GM21360 (cell line): Measurements from ENCODE around the gene SLC22A1.
"Not testable (repeated sequence)": the region's sequence is repeated elsewhere in the genome, so short reads cannot be mapped to it uniquely, and the experiment has no call there.

Experiments used
- ATAC-seq: cut with Tn5 transposase; IDR thresholded peaks from one replicate; pipeline ENCODE4 v1.9.1; 2021; ENCODE audit warnings: mild to moderate bottlenecking, moderate library complexity; ENCODE audit not compliant: unreplicated experiment

Gene SLC22A1

DNA sequence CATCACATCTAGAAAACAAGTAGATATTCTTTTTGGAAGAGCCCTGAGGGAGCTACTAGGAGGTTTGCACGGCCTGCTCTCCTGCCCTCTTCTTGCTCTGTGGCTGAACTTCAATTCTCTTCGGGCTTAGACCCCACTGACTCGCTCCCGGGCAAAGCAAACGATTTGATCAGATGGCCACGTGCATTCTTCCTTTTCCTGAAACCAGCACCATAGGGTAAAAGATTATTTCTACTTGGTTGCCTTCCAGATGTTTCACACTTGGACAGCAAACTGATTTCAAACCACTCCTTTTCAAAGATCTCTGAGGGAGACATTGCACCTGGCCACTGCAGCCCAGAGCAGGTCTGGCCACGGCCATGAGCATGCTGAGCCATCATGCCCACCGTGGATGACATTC, at the start of gene SLC22A1:
SLC22A1 (plus strand) TSS at position 258 of the 400 bp plus-strand sequence; CDS start at position 379, 121 bp downstream.
- no peak for ATAC-seq

DNA sequence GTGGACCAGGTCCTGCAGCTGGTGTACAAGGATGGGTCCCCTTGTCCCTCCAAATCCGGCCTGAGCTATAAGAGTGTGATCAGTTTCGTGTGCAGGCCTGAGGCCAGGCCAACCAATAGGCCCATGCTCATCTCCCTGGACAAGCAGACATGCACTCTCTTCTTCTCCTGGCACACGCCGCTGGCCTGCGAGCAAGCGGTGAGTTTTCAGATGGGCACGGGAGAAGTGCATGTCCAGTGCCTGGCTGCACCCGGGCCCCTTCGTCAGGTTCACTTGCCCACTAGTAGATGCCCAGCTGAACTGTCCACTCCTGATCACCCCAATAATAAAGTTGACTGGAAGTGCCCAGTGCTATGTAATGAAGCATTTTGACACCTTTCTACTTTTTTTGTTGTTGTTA, 48.3 kb upstream of the SLC22A1 start:
- no peak for ATAC-seq

DNA sequence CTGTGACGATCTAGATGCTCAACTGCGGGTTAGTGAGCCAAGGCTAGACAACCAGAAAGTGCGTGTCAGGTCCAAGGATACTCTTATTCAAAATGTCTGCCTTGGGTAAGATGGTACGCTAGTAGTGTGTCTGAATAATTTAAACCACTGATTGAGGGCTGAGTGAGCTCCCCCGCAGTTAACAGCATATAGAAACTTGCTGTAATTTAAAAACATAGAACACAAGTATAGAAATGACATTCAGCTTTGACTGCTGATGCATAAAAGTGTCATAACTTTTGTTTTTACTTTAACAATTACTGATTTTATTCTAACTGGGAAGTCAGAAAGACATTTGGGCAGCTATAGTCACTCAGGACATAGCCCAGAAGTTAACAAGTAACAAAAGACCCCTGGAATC, 45.6 kb upstream of the SLC22A1 start:
- no peak for ATAC-seq

DNA sequence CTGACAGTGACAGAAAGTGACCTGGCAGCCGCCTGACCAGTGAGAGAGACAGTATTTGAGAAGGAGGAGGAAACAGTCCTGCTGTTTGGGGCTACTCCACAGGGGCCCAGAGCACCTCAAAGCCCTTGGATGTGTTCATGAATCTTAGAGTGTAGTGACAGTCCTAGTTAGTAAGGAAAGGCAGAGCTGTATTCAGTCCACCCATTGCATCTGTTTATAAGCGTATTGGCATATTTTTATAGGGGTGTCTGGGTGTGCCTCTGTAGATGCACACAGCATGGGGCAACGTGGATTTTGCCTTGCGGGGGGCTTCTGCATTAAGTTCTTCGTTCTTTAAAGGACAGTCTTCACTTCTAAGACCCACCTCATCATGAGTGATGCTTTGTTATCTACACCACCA, 44.6 kb upstream of the SLC22A1 start:
- no peak for ATAC-seq

DNA sequence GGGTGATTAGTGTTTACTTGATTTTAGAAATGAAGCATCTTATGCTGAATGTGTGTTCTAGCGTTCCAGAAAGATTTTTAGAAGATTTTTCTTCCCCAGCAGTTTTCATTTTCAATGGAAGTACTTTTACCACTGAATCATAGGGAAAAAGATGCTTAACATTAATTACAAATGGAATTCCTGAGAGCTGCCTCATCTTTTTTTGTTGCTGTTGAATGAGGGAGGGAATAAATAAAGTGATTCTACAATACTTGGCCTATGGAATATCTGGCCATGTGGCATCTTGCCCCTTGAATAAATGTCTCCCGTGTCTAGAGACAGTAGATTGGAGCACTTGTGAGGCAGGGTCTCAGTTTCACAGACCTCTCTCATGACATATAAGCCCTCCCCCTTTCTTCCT, 44.1 kb upstream of the SLC22A1 start:
- ATAC-seq: no peak

DNA sequence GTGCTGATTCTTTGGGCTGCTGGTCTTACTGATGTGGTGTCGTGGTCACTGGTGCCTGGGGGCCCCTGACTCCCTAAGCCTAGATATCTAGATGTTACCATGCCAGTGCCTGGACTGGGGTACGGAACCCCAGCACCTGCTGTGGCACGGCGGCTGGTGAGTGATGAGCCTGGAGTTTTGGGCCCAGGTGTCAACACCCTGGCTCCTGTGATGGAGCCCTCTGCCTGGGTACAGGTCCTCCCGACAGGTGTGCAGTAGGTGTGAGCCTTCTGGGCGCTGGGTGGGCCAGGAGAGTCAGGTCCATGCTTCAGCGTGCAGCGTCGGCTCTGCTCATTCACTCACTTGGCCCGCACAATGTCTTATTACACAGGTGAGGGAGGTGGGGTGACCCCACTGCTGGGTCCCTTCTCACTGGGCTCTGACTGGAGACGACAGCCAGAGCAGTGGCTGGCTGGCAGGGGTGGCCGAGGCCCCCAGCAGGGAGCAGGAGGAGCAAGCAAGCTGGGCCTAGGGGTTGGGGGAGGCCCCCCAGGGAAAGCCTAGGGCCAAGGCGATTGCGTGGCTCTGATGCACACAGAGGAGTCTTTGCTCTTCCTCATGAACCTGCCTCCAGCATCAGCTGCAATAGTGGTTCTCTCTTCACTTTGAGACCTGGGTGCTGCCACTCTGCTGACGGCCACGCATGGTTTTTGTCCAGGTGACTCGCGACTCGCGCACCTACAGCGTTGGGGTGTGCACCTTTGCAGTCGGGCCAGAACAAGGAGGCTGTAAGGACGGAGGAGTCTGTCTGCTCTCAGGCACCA, 42.5 kb upstream of the SLC22A1 start:
- no peak for ATAC-seq

DNA sequence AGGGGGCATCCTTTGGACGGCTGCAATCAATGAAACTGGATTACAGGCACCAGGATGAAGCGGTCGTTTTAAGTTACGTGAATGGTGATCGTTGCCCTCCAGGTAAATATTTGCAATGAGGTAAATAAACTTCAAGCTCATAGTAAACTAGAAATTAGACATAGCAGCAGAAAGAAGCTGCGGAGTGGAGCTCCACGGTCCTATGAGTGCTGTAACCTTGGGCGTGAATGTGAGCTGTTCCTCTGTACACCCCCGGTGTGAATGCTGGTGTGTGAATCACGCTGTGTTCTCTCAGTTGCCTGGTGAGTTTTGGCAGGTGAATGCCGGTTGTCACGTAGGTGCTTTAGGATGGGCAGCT, 42.0 kb upstream of the SLC22A1 start:
- ATAC-seq: no peak

DNA sequence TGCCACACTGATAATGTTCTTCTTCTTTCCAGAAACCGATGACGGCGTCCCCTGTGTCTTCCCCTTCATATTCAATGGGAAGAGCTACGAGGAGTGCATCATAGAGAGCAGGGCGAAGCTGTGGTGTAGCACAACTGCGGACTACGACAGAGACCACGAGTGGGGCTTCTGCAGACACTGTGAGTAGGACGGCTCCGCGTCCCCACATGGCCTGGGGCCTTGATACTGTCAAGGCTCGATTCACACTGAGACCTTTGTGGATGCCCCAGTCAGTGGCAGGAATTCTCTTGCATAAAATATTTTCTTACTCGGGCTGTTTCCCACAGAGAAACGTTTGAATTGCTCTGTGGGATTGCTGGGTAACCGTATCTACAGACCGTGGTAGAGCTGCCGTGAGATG, 41.5 kb upstream of the SLC22A1 start:
- ATAC-seq: no peak

DNA sequence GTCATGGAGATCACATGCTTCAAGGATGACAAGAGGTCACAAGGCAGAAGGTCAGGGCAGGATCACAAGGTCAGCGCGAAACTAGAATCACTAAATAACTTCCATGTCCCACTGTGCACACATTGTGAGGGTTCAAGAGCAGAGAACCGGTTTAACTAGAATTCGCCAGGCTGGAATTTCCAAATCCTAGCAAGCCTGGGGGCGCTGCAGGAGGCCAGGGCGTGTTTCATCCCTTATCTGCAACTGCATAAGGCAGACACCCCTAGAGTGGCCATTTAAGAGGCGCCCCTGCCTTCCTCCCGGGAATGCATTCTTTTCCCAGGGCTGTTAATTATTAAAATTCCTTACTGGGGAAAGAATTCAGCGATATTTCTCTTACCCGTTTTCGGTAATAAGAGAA, 40.2 kb upstream of the SLC22A1 start:
- ATAC-seq: no peak

DNA sequence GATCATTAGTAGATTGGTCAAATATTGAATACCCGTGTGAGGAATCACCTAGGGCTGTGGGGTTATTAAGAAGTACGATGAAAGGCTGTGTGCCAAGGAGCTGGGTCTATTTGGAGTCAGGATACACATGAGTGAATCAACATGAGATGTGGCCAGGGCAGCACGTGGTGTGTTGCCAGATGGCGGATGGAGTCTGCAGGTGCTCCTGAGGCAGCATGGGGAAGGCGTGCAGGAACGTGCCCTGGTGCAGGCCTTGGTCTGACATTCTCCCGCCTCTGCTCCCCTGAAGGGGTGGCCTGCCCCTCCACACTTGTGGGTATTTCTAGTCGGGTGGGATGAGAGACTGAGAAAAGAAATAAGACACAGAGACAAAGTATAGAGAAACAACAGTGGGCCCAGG, 39.0 kb upstream of the SLC22A1 start:
- no peak for ATAC-seq

DNA sequence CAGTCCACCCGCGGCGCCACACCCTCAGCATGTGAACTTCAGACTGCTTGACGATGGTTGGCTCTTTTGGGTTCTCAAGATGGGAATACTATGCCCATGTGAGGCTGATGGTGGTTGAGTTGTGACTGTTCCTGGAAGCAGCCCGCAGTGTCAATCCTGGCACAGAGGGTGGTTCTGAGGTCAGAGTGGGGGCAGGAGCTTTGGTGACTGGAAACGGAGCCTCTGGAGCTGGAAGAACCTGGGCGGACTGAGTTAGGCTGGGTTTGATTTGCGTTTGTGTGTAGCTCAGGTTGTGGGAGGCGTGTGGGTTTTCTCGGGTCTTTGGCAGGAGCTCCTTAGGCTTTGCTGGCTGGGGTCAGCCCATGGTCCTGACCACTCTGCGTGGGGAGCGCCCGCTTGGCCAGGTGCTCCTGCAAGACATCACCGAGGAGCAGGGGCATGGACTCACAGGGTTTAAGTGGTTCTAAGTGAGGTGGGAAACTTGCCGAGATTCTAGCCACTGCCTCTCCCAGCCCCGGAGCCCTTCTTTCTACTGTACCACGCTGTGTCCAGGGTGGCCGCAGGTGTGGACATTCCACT, 37.3 kb upstream of the SLC22A1 start:
- no peak for ATAC-seq

DNA sequence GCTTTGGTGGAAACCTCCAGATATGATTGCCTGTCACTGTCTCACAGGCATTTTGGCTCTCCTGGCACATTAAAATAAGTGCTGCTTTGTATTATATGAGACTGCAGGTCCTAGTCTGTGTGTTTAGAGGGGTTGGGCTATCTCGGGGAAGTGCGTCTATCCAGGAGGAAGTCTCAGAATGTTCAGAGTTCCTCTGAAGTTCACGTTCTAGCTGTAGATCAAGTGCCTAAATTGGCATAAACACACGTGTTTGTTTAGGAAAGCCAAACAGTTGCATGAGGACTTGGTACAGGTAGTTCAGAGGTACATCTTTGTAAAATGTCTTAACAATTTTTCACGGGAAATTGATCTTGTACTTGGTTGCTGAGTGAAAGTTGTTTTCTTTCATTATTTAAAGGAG, 36.4 kb upstream of the SLC22A1 start:
- no peak for ATAC-seq

DNA sequence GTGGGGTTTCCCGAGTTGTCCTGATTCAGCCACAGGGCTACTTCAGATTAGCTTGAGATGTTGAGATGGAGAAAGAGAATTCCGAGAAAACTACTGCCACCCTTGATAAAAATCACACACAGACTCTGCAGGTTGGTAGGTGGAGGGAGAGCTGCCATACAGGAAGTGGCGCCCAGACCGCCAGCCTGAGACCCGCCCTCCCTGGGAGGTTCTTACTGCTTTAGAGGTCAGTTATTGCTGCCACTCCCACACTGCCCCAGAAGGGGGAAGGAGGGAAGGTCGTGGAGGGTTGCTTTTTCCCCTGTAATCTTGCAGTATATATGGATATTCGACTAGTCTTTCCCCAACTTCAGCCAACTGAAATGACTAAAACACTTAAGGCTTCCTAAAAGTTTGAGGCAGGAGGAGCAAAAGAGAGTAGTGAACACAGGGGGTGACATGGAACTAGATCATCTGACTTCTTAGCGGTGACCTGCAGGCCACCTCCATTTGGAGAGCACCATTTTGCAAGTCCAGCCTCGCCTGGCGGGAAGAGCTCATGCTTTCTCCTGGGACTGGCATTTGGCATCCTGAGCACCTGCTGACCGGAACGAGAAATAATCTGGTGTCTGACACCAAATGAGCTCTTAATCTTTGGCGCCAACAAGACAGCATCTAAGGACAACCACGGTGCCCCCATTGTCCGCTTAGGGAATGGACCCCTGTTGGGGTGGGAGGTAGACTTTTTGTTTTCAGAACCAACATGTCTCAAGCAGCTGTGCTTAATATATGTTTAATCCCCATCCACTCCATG, 35.7 kb upstream of the SLC22A1 start:
- ATAC-seq: no peak

DNA sequence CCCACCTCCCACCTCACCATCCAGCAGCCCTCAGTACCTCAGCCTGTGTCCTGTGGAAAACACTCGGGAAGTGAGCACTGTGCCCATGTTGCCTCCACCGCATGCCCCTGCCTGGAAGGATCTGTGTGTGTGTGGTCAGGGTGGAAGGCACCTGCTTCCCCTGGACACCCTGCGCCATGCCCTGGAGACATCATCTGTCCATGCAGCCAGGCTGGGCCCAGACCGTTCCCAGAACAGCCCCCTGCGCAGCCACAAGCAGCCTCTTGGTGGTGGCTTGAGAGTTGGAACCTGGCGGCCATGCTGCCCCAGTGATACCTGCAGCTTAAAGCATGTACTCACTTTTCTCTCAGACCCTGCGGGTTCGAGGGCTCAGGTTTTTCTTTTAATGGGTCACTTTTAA, 34.9 kb upstream of the SLC22A1 start:
- ATAC-seq: no peak

DNA sequence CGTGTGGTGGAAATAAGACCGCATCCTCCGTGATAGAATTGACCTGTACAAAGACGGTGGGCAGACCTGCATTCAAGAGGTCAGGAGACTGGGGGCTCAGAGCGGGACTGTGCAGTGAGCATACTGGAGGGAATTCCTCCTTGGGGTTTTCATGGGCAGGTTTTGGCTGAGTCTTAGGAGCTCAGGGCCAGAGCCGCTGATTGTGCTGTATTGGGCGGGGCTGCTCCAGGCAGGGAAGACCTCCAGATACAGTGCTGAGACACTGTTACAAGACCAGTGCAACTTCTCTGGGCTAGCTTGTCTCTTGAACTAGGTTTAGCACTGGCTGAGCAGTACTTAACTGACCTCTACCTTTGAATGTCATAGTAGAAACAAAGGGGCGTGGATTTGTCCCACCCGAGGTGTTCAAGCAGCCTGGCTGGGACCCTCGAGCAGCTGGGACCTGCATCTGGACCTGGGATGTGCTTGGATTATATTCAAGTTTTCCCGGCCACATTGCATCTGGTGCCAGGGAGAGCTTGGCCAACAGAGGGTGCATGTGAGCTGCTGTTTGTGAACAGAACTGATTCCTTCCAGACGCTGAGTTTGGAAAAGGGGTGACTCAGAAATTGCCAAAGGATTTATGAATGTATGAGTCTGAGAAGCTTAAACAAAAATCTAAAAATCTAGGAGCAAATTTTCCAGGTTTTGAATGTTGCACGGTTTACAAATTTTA, 33.4 kb upstream of the SLC22A1 start:
- ATAC-seq: no peak

DNA sequence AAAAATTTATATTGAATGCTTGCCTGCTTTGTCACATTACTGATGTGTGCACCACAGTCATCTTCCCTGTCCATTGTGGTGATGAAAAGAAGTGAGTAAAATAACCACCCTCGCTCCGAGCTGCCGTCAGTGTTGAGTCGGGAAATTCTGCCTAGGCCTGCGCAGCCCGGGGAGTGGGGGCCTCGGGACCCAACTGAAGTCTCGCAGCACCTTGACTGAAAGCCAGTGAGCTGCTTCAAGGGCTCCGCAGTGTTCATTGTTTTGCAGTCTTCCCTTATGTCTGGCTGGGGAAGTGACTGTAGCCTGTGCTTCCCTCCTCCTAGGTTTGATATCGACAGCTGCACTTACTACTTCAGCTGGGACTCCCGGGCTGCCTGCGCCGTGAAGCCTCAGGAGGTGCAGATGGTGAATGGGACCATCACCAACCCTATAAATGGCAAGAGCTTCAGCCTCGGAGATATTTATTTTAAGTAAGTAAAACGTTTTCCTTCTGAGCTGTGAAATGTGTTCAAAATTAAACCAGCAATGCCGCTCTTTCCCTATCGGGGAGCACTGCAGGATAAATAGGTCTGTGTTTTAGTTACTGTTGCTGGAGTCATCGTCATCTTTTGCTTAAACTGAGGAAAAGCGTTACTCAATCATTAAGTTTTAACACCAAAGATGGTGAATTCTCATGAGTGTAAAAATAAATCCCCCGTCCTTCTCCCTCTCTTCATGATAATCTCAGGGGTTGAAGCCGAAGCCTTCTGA, 32.7 kb upstream of the SLC22A1 start:
- ATAC-seq: no peak

DNA sequence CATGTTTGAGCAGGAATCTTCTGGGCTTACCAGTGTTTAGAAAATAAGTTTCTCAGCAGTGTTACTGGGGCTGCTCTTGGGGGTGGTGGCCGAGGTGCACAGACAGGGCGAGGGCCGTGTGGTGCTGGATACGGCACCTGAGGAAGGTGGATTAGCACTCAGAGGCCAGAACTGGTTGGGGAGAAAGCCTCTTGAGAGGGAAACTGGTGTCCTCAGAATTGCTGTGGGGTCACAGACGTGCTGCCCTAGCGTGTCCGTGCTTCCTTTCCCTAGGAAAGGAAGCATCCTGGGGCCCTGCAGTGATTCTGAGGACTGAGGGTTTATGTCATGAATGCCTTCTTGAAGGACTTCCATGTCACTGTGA, 32.1 kb upstream of the SLC22A1 start:
- no peak for ATAC-seq

DNA sequence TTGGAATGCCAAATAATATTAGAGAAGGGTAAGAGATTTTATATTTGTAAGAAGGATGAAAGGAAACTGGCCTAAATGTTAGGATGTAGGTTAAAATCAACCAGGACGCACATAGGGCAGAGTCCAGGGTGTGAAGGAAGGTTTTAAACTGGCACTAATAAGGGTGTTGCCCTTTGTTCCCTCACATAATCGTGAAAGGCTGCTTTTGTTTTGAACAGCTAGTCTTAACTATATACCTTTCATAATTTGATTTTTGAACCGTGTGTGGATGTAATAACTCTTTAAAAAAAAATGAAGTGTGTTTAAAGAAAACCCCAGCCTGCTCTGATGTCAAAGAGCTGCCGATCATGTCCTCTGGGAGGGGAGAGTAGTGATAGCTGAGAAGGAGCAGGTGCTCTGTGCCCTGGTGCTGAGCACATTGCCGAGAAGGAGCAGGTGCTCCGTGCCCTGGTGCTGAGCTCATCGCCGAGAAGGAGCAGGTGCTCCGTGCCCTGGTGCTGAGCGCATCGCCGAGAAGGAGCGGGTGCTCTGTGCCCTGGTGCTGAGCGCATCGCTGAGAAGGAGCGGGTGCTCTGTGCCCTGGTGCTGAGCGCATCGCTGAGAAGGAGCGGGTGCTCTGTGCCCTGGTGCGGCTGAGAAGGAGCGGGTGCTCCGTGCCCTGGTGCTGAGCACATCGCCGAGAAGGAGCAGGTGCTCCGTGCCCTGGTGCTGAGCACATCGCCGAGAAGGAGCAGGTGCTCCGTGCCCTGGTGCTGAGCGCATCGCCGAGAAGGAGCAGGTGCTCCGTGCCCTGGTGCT, 31.0 kb upstream of the SLC22A1 start:
- ATAC-seq: not testable (repeated sequence)

DNA sequence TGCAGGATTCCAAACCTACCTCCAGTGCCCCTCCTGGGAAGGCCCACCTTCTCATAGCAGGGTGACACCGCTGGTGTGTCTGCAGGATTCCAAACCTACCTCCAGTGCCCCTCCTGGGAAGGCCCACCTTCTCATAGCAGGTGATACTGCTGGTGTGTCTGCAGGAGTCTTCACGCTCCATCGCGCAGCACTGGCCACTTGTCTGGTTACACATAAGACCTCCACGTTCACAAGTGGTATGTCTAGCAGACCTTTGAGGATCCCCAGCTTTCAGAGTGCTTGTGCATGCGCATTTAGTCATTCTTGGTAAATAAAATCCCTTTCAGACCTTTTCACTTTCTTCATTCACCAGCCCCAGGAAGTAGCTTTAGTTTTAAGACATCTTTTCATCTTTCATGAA, 29.4 kb upstream of the SLC22A1 start:
- not testable (repeated sequence) for ATAC-seq

DNA sequence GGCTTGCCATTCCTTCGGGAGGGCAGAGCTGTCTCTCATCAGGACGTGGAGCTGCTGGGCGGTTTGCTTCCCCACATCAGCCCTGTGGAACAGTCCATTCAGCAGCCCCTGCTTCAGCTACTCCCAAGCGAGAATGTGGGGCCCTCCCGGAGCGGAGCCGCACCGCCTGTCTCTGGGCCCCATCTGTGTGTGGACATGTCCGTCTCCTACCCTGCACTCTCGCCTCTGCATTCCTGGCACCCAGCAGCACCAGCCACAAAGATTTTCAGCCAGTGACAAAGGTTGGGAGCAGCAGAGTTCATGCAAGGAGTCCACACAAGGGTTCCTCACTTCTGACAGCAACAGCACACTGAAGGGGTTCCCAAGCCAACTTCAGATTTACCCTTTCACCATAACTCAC, 29.0 kb upstream of the SLC22A1 start:
- no peak for ATAC-seq
